H9 (cell line): ENCODE results near the gene ANKDD1B. TPM values are rescaled to one million over a fixed set of nuclear protein-coding genes. Genes with fewer than 3 reads are reported as not detected.

Experiments
- DNase-seq: peaks from one replicate; pipeline ENCODE4 v3.0.0-alpha.2; 2017
- H2AFZ ChIP-seq: one replicate; pipeline ENCODE4 v1.6.1; 2013; ENCODE audit warnings: mild to moderate bottlenecking, low read length, control low read depth, moderate library complexity
- H2AK5ac ChIP-seq: 2 replicates; pipeline ENCODE4 v1.6.1; 2013; ENCODE audit warnings: low read length, control low read depth, mixed read lengths; ENCODE audit not compliant: insufficient read length
- H2BK120ac ChIP-seq: one replicate; pipeline ENCODE4 v1.6.1; 2013; ENCODE audit warnings: low read depth, mild to moderate bottlenecking, low read length, control low read depth, inconsistent platforms; ENCODE audit not compliant: poor library complexity, severe bottlenecking
- H2BK12ac ChIP-seq: 2 replicates; pipeline ENCODE4 v1.6.1; 2013; ENCODE audit warnings: low read length, control low read depth, mixed read lengths, low read depth; ENCODE audit not compliant: insufficient read length
- H2BK15ac ChIP-seq: 2 replicates; pipeline ENCODE4 v1.6.1; 2013; ENCODE audit warnings: low read depth, low read length, control low read depth
- H2BK20ac ChIP-seq: one replicate; pipeline ENCODE4 v1.6.1; 2013; ENCODE audit warnings: low read depth, mild to moderate bottlenecking, low read length, control low read depth, inconsistent platforms; ENCODE audit not compliant: poor library complexity, severe bottlenecking
- H2BK5ac ChIP-seq: 2 replicates; pipeline ENCODE4 v1.6.1; 2013; ENCODE audit warnings: low read length, control low read depth, mixed read lengths; ENCODE audit not compliant: insufficient read length
- H3K14ac ChIP-seq: 2 replicates; pipeline ENCODE4 v1.6.1; 2013; ENCODE audit warnings: low read length, control low read depth; ENCODE audit not compliant: insufficient read depth
- H3K18ac ChIP-seq: 2 replicates; pipeline ENCODE4 v1.6.1; 2013; ENCODE audit warnings: low read depth, mild to moderate bottlenecking, mixed read lengths, low read length, control low read depth; ENCODE audit not compliant: insufficient read length
- H3K23ac ChIP-seq: 2 replicates; pipeline ENCODE4 v1.6.1; 2013; ENCODE audit warnings: low read length, control low read depth, mixed read lengths, low read depth; ENCODE audit not compliant: insufficient read length
- H3K23me2 ChIP-seq: 2 replicates; pipeline ENCODE4 v1.6.1; 2013; ENCODE audit warnings: low read depth, mild to moderate bottlenecking, mixed read lengths, low read length, control low read depth; ENCODE audit not compliant: insufficient read length, poor library complexity, severe bottlenecking
- H3K27ac ChIP-seq: 2 replicates; pipeline ENCODE4 v1.5.1; 2013; ENCODE audit warnings: low read length, control low read depth, mixed read lengths, low read depth; ENCODE audit not compliant: insufficient read length
- H3K27me3 ChIP-seq: 2 replicates; pipeline ENCODE4 v1.6.1; 2013; ENCODE audit warnings: low read length, control low read depth, inconsistent platforms; ENCODE audit not compliant: insufficient read depth
- H3K4ac ChIP-seq: 2 replicates; pipeline ENCODE4 v1.6.1; 2013; ENCODE audit warnings: low read depth, mild to moderate bottlenecking, control low read depth, inconsistent platforms, low read length, moderate library complexity
- H3K4me1 ChIP-seq: 2 replicates; pipeline ENCODE4 v1.6.1; 2013; ENCODE audit warnings: low read length, control low read depth, inconsistent platforms; ENCODE audit not compliant: insufficient read depth
- H3K4me2 ChIP-seq: 2 replicates; pipeline ENCODE4 v1.6.1; 2013; ENCODE audit warnings: low read length, control low read depth, mixed read lengths; ENCODE audit not compliant: insufficient read length, insufficient read depth
- H3K56ac ChIP-seq: 2 replicates; pipeline ENCODE4 v1.6.1; 2013; ENCODE audit warnings: low read depth, mild to moderate bottlenecking, mixed read lengths, low read length, control low read depth; ENCODE audit not compliant: insufficient read length
- H3K79me1 ChIP-seq: 2 replicates; pipeline ENCODE4 v1.6.1; 2013; ENCODE audit warnings: low read depth, mild to moderate bottlenecking, moderate library complexity, low read length, control low read depth, inconsistent platforms; ENCODE audit not compliant: insufficient read depth, poor library complexity, severe bottlenecking
- H3K79me2 ChIP-seq: 2 replicates; pipeline ENCODE4 v1.6.1; 2013; ENCODE audit warnings: low read length, control low read depth, inconsistent platforms; ENCODE audit not compliant: insufficient read depth
- H3K9ac ChIP-seq: 2 replicates; pipeline ENCODE4 v1.6.1; 2013; ENCODE audit warnings: low read length, control low read depth, mixed read lengths; ENCODE audit not compliant: insufficient read length; ENCODE audit errors: extremely low read depth
- H3K9me3 ChIP-seq: one replicate; pipeline ENCODE4 v1.6.1; 2013; ENCODE audit warnings: low read depth, low read length, inconsistent platforms; ENCODE audit not compliant: control insufficient read depth
- H3T11ph ChIP-seq: one replicate; pipeline ENCODE4 v1.6.1; 2013; ENCODE audit warnings: mild to moderate bottlenecking, low read length, control low read depth, inconsistent platforms
- H4K20me1 ChIP-seq: one replicate; pipeline ENCODE4 v1.6.1; 2013; ENCODE audit not compliant: control insufficient read depth, insufficient read length, insufficient read depth
- H4K5ac ChIP-seq: 2 replicates; pipeline ENCODE4 v1.6.1; 2013; ENCODE audit warnings: low read depth, mild to moderate bottlenecking, mixed read lengths, low read length, control low read depth; ENCODE audit not compliant: insufficient read length
- H4K8ac ChIP-seq: replicated peaks from 2 replicates; pipeline ENCODE4 v1.6.1; 2013; ENCODE audit warnings: low read length, control low read depth, mixed read lengths, low read depth; ENCODE audit not compliant: insufficient read length
- H4K91ac ChIP-seq: 2 replicates; pipeline ENCODE4 v1.6.1; 2013; ENCODE audit warnings: low read depth, mild to moderate bottlenecking, moderate library complexity, mixed read lengths, low read length, control low read depth; ENCODE audit not compliant: insufficient read length
- H3K27ac Mint-ChIP-seq, 3 experiments: 2 replicates in 2 of 3; 3 replicates in 1 of 3; pipeline ENCODE4 v1.8.0; 2020 to 2021; ENCODE audit warnings: mixed read lengths in 3 of 3, mild to moderate bottlenecking in 1 of 3, moderate library complexity in 1 of 3
- H3K27me3 Mint-ChIP-seq: 2 replicates; pipeline ENCODE4 v1.8.0; 2021; ENCODE audit warnings: low read depth, mild to moderate bottlenecking, moderate library complexity, mixed read lengths
- H3K36me3 Mint-ChIP-seq, 3 experiments: 2 replicates in 2 of 3; 3 replicates in 1 of 3; pipeline ENCODE4 v1.8.0; 2020 to 2021; ENCODE audit warnings: low read depth in 3 of 3, mixed read lengths in 3 of 3; ENCODE audit not compliant: insufficient read depth in 1 of 3
- H3K4me1 Mint-ChIP-seq, 2 experiments: 2 replicates each; pipeline ENCODE4 v1.8.0; 2020; ENCODE audit warnings: mixed read lengths in 2 of 2
- H3K4me3 Mint-ChIP-seq, 2 experiments: 2 replicates in 1 of 2; 3 replicates in 1 of 2; pipeline ENCODE4 v1.8.0; 2020 to 2021; ENCODE audit warnings: mild to moderate bottlenecking in 2 of 2, mixed read lengths in 2 of 2, moderate library complexity in 1 of 2
- H3K9me3 Mint-ChIP-seq, 2 experiments: 2 replicates in 1 of 2; 3 replicates in 1 of 2; pipeline ENCODE4 v1.8.0; 2020; ENCODE audit warnings: mild to moderate bottlenecking in 2 of 2, mixed read lengths in 2 of 2, moderate library complexity in 1 of 2
- CTCF ChIP-seq: fragments of 200-600 bp; sonication (generic); conservative IDR thresholded peaks from 3 replicates; pipeline ENCODE4 v1.8.0; 2021; ENCODE audit warnings: antibody characterized with exemption, mild to moderate bottlenecking
- WGBS: extraction: QIAGEN DNeasy Blood & Tissue Kit; methylation state at CpG from one replicate; pipeline ENCODE4 v1.1.7; 2013; ENCODE audit warnings: missing lambda C conversion rate, low lambda C conversion rate, mixed read lengths; ENCODE audit not compliant: insufficient read length; ENCODE audit errors: extremely low coverage; 5-methylcytosine and 5-hydroxymethylcytosine counted together
- total RNA-seq: library from RNA; stranded (reverse); gene quantifications from 2 replicates; pipeline ENCODE4 v1.2.1, GENCODE V29; 2021

ANKDD1B gene
- total RNA-seq, 1 experiment from 2014 or later = 0.33 TPM

- Histone ChIP-seq H3K4me2 (no peak overlapping the region), H3K9me3 (no peaks in the 10 kb centered on the region), H3K4ac (no peak overlapping the region), H3K14ac (no peak overlapping the region), H3K27me3 (no peaks in the 10 kb centered on the region), H3K23ac (no peak overlapping the region), H2BK15ac (no peak overlapping the region), H3K27ac (no peak overlapping the region), H4K91ac (no peak overlapping the region), H3K18ac (no peak overlapping the region), H4K20me1 (no peaks in the 10 kb centered on the region), H2BK5ac (no peak overlapping the region), H2AK5ac (no peak overlapping the region), H2BK12ac (no peak overlapping the region), H2AFZ (no peak overlapping the region), H4K5ac (no peak overlapping the region), H3K79me1 (no peaks in the 10 kb centered on the region), H3K79me2 (no peaks in the 10 kb centered on the region), H3T11ph (no peak overlapping the region), H3K56ac (no peak overlapping the region), H2BK20ac (no peak overlapping the region), H3K9ac (no peak overlapping the region), H3K4me1 (no peaks in the 10 kb centered on the region), H3K23me2 (peaks cover 4% of the 10 kb centered on the region), H4K8ac (no peak overlapping the region), H2BK120ac (no peak overlapping the region)
- Mint-ChIP-seq H3K4me3 (no peak overlapping the region), H3K9me3 (no peaks in the 10 kb centered on the region), H3K27ac (no peak overlapping the region), H3K4me1 (peaks cover 12 to 14% of the 10 kb centered on the region in 2 experiments), H3K36me3 (no peaks in the 10 kb centered on the region), H3K27me3 (peaks cover 2% of the 10 kb centered on the region)
- no peak for TF ChIP-seq CTCF
- no peak for DNase-seq
- no CpG with 5 or more reads among the region's 5 CpGs for WGBS
These were observed 109.6 kb downstream of the ANKDD1B start for GRCh38 chr5:75720882-75721281.

Other genes with a start within 250 kb of the ANKDD1B start
- 48.1 and 50.2 TPM in 2 replicates for gene CERT1, start 99.8 kb upstream of the ANKDD1B start, total RNA-seq
- gene POLK, start 99.6 kb upstream of the ANKDD1B start, total RNA-seq = 7.6 and 9.9 TPM in 2 replicates
- gene POC5, start 106.0 kb downstream of the ANKDD1B start, total RNA-seq = 12.2 and 13.0 TPM in 2 replicates